Sigmoid colon (tissue), 4 donors: ENCODE results near the gene LPIN1.

ENCODE experiments used
- CTCF ChIP-seq, 4 experiments: fragments of 450-650 bp in 3 of 4; fragments of 200-600 bp in 1 of 4; IDR thresholded peaks; one replicate each; pipeline ENCODE4 v1.5.1; 2016 to 2019; ENCODE audit warnings: antibody characterized with exemption in 4 of 4, mild to moderate bottlenecking in 3 of 4, moderate library complexity in 2 of 4
- POLR2AphosphoS5 ChIP-seq, 4 donors: sonication (generic); formaldehyde crosslinking; IDR thresholded peaks; one replicate each; pipeline ENCODE4 v1.6.1; 2017; ENCODE audit warnings: antibody characterized with exemption in 4 of 4

- TF ChIP-seq POLR2AphosphoS5 (IDR thresholded peaks at IDR 0.05) (peak in 1 of 4 donors; percentile 12), CTCF (IDR thresholded peaks at IDR 0.05) (peak in 1 of 4 experiments; percentile 33)
Observed at GRCh38 chr2:11829324-11829946, 83.0 kb downstream of the LPIN1 start.
